NCI-H345 treated with DMSO at 0.1 percent for 48 hours (cell line): ENCODE measurements around the gene RPLP1.
A peak's percentile ranks its signal among the peaks of the same experiment; 100 is the strongest.

Experiments
- DNase-seq: peaks from one replicate; lab custom pipeline; 2025; ENCODE audit not compliant: unreplicated experiment; lab: John Stamatoyannopoulos, UW

Gene RPLP1

DNA sequence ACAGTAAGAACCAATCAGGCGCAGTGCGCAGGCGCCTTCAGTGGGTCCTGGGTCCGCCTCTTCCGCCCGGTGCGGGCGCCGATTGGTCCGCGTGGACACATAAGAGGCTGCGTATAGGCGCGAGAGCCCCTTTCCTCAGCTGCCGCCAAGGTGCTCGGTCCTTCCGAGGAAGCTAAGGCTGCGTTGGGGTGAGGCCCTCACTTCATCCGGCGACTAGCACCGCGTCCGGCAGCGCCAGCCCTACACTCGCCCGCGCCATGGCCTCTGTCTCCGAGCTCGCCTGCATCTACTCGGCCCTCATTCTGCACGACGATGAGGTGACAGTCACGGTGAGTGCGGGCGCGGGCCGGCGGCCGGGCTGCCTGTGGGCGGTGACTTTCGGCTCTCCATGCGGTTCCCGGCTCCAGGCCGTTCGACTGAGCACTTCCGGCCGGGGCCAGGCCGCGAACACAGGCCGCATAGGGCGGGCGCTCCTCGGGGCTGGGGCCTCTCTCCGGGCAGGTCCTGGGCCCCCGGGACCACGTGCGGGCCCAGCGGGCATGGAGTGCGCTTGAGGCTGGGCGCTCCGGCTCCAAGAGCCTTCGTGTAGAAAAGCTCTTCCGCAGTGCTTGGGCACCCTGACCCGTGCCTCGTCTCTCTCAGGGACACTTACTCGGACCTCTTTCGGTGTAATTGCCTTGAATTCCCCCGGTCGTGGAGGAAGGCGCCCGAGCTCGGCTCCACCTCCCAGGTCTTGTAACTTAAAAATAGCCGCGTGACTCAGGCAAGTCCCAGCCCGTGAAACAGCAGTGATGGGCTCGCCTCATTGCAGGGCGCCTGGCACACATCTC lies at the start of gene RPLP1:
Gene RPLP1, plus strand, starts transcription at position 127 of the 830 bp plus-strand sequence. Its CDS starts 131 bp downstream, at position 258.
- DNase-seq: peak; percentile 77

DNA sequence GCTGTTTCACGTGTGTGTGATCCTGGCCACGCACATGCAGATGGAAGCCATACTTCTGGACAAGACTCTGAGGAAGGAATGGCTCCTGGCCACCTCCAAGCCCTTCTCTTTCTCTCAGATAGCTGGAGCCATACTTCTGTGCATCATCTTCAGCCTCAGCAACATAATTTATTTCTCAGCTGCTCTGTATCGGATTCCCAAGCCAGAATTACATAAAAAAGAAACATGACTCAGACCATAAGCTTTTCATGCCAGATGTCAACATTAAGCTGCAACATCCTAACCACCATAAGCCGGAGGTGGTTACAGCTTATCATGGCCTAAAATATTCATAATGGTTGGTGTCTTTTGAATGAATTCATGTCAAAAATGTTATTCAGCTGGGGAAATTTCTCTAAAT lies 49.0 kb upstream of the RPLP1 start:
- no peak for DNase-seq

DNA sequence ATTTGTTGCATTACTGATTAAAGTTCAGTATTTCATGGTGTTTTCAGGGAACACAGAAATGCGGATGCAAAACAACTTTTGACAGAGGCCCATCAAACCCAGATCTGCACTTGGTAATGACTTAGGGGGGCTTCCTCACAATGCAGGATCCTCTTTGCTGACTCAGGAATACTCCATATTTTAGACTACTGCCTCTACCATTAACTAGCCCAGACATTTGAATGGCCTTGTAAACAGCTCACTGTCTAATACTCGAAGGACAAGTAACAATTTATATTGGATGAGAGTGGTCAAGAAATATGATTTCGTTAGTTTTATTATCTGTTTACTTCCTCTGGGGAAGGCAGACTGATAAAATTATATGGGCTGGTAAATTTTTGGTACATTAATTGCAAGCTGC lies 47.5 kb upstream of the RPLP1 start:
- DNase-seq: no peak

DNA sequence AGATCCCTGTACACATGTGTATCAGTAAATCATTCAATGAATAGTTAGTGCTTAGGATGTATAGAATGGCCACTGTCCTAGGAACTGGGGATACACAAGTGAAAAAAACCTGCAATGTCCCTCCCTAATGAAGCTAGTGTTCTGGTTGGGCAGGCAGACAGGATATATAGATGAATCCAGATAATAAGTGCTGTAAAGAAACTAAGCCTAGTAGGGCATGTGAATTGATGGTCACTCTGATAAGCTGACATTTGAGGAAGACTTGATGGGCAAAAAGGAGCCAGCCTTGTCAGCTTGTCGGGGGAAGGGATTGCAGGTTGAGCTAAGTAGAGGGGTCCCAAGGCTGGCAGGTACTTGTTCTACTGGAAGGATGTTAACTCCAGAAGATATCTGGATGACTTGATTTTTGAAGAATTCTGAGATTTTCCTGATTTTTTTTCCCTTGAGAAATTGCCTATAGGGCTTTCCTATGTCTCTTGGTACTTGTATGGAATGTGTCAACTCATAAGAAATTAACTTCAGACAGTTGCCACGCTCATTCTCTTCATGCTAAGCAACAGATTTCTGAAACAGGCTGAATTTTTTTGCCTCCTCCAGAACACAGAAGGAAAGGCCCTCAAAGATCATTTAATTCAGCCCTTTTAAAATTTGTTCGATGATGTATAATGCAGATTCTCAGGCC lies 44.8 kb upstream of the RPLP1 start:
- DNase-seq: no peak

DNA sequence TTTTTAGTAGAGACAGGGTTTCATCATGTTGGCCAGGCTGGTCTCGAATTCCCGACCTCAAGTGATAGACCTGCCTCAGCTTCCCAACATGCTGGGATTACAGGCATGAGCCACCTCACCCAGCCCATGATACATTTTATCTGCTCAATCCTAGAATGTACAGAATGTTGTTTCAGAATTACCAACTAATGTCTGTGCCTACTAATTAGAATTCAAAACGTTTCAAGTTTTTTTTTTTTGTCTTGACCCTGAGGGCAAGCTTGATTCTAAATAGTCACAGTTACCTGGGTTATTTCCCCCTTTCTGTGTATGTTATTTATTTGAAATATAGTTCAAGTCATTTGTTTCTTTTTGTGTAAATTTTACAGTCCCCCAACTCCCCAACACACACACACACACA lies 43.8 kb upstream of the RPLP1 start:
- DNase-seq: no peak

DNA sequence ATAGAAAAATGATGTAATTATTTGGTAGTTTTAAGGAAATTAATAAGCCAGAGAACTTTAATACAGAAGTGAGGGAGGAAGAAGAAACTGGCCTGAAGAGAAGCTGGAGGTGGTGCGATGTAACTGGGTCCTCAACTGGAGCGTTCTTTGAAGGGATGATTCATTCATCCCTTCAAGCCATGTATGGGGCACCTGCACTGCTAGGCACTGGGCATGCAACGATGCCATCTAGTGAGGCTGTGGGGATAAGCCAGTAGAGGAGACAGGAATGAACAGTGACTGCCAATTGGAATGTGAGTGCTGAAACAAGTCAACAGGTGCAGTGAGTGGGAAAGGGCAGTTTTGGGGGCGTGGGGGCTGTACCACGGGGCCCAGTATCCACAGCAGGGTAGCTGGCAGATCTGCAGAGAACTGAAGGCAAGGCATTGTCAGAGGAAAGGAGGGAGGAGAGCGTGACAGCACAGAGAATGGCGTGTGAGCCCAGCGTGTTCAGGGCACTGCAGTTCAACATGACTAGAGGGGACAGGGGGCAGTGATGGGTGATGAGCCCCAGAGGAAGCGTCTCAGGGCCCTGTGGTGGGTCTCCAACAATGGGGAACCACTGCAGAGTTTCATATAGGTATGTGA lies 42.3 kb upstream of the RPLP1 start:
- no peak for DNase-seq

DNA sequence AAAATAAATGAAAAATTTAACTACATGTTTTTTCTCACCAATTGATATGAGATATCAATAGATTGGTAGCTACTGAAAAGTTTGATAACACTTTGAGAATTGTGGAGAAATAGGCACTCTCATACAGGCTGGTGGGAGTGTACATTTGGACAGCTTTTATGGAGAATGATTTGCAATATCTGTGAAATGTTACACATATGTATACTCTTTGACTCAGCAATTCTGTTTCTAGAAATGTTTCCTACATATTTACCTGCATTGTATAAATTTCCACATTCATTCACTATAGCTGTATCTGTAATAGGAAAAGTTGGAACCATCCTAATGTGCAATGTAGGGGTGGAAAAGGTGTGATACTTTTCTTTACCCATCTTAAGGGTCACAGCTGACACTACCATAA lies 40.3 kb upstream of the RPLP1 start:
- no peak for DNase-seq

DNA sequence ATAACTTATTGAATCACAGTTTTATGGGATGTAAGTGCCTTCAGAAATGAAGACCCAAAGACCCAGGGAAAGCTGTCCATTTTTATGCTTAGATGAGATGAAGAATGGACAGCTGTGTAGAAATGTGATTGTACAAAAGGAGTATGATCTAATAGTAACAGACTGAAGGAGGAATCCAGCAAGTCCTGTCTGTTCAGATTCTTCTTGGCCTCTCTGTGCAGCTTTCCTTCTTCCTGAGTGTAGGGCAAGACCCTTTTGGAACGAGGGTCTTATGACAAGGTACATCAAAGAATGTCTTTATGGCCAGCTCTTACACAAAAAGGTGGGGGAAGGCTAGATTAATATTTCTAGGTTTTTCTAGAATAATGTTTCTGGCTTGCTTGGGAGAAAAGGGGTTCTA lies 39.9 kb upstream of the RPLP1 start:
- no peak for DNase-seq

DNA sequence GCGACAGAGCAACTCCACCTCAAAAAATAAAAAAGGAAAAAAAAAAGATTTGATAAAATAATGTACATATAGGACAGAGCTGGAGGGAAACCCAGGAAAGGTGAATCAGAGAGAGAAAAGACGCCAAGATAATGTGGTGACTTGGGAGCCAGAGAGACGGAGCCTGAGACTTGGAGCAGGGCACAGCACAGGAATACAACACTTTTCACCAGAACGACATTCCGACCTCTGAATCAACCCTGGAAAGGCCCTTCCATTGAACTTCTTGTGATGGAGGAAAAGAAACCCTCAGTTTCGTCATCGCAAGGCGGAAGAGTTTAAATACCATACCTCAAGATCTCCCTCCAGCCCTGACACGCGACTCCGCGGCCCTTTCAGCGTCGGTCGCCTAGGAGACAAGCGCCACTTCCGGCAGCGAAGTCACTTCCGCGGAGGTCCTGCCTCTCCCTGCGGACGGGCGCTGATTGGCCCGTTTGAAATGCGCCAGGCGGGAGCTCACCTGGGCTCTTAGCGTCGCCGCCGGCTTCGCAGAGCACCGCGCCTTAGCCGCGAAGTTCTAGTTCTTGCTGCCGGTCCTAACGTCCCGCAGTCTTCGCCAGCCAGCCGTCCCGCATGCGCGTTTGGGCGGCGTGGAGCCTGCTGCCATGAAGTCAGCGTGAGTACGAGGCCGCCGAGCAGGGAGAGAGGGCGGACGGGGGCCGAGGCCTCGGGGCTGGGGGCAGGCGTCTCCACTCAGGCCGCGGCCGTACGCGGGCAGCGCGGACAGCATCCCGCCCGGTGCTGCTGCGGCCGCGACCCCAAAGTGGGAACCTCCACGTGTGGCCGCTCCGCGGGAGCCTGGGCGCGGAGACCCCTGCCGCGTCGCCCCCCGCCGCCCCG lies 38.6 kb upstream of the RPLP1 start, which contains the start of gene KIF23:
Gene KIF23, plus strand, starts transcription at position 528 of the 879 bp plus-strand sequence. Its CDS starts 117 bp downstream, at position 645.
- peak; percentile 61 for DNase-seq

DNA sequence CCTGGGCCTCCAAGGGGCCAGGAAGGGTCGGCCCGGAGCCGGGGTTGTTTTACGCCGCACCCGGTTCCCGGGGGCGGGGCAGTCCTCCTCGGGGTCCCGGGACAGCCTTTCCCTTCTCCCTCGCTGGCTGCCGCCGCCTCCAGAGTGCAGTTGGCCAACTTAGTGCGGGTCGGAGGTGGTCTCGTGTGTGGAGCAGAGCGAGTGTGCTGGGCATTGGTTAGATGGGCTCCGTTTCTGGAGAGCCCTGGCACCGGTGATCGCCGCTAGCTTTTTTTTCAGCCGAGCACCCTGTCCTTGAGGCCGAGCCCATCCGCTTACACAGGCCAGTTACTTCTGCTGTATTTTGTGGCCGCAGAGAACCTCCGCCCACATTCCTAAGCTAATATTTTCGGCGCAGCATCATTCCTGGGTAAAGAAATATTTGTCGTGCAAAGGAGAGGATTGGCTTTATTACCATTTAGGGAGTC lies 37.9 kb upstream of the RPLP1 start:
- no peak for DNase-seq

DNA sequence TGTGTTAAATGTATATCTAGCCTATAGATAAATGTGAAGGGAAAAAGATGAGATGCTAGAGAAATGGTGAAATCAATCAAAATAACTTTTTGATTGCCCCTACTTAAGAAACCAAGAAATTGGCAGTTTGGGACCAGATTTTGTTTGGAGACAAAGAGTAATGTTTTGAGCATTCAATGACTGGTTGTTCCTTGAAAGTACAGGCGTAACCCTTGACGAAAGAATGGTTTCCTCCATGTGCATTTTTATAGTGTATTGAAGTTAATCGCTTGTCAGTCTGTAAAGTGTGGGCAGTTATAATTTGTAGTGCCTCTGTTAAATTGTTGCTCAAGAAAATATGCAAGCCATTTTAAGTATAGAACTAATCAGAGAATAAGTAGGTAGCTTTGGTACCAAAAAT lies 37.2 kb upstream of the RPLP1 start:
- no peak for DNase-seq

DNA sequence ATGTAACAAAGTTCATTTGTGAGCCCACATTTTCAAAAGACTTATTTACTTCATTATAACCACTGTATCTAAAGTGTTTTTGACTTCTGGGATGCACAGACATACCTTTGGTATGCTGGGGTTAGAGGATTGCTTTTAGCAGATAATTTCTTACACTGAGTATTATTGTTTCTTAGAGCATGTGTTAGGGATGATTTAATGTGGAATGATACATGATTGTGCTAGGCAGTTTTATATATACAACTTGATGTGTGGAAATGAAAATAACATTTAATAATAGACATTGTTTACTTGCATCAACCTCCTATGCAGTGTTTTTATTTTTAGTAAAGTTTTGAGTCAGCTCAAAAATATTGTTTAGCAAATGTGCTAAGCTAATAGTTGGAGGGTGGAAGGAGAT lies 35.0 kb upstream of the RPLP1 start:
- no peak for DNase-seq

DNA sequence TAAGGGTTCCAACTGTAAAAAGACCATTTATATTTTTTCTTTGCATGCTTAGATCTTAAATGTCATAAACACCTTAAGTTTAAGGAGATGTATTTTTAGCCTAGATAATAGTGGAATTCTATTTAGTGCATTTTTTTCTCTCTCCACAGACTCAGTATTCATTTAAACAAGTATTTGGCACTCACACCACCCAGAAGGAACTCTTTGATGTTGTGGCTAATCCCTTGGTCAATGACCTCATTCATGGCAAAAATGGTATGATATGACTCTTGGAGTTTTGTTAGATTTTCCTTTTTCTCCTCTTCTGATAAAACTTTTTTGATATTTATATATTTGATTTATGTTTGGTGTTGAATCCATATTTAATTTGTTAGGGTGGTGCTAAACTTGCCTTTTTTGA lies 31.1 kb upstream of the RPLP1 start:
- no peak for DNase-seq

DNA sequence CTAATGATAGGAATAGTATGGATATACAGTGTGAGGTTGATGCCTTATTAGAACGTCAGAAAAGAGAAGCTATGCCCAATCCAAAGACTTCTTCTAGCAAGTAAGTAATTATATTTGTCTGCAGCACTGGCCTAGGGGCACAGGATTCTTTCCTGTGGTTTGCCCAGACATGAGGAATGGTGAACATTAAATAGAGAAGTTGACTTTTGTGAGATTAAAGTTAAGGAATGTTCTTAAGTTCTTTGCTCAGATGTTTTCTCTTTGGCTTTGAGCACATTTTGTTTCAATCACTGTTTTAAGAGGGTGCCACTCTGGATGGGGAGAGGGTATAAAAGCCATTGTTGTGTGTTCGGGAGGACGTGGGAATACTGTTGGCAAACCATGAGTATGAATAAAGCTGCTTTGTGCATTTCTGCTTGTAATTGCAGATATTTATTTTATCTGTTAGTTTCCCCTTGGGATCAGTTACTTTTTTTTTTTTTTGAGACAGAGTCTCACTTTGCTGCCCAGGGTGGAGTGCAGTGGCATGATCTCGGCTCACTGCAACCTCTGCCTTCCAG lies 30.2 kb upstream of the RPLP1 start:
- no peak for DNase-seq

DNA sequence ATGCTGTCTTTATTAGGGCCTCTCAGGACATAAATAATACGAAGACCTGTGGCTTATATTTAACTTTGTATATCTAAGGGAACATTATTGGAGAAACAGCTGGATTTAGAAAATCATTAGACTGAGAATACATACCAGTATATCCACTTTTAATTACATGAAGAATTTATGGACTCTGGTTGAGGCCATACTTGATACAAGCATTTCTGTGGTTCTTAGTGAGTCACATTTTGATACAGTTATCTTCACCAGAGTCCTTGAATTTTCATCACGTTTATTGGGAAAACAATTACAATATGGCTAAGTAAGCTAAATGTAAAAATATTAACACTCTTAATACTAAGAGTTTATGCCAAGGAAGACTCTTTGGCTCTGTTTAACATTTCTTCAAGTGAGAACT lies 28.6 kb upstream of the RPLP1 start:
- DNase-seq: no peak

DNA sequence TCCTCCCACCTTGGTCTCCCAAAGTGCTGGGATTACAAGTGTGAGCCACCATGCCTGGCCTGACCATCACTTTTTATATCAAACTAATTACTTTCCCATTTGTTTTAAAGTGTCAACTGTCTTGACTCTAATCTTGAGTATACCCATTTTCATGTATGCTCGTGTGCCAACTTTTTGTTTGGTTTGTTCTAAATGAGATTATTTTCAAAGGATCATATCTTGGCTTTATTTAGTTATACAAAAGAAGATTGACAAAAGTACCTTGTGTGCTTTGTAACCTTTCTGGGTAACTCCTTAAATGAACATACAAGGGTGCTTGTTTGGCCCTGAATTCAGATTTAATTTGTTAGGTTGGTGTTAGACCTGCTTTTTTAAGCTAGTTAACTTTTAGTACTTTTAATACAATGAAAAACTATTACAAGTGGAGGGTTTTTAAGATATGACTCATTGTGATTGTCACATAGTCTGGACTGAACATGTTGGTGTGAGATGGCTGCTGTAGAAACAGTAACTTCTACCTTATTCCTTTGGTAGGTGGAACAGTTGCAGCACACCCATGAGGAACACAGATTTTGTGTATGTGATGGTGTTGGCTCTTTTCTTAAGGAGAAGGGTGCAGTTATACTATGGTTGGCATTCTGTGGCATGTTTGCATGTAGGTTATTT lies 27.7 kb upstream of the RPLP1 start:
- DNase-seq: no peak

DNA sequence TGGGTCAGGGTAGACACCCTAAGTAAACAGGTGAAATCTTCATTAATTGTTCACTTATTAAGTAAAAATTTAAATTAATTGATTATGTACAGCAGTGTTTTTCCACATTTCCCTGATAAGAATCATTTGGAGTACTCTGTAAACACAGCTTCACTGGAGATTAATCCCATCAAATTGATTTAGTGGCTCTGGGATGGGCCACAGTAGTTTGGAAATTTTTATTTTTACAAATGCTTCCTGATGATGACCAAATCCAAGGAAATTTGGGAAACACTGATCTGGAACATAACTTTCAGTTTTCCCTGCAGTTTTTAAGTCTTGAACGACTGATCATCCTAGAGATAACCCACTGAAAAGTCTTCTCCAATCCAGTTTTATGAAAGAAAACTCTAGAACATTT lies 18.8 kb upstream of the RPLP1 start:
- no peak for DNase-seq

DNA sequence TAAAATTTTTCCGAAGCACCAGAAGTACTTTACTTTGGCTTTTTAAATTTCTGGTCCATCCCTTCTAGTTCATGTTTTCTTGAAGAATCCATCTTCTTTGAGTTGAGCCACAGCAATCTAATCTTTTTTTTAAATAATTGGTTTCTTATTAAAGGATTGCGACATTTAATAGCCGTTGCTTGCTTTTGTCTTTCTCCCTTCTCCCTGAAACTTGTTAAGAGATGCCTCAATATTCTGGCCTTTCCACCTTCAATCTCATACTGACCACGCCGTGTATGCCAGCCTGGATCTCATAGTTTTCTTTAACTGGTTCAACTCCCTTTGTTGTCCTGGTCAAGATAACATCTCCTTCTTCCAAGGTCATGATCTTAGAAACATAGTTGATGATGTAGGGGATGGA lies 18.4 kb upstream of the RPLP1 start:
- DNase-seq: no peak

DNA sequence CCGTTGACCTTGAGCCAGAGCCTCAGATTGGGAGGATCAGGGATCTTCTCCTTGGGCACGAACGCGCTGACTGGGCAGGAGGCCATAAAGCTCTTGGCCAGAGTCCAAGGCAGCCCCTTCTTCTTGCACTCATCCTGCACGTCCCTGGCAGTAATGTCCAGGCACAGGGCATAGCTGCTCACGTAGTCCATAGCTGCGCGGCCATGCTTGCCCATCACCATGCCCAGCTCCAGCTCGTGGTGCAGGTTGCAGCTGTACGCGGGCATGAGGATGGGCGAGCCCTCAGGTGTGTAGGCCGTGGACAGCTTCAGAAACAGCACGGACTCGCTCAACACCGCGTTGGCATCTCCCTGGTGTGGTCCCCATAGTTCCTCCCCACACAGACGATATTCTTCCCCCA lies 17.9 kb upstream of the RPLP1 start:
- no peak for DNase-seq

DNA sequence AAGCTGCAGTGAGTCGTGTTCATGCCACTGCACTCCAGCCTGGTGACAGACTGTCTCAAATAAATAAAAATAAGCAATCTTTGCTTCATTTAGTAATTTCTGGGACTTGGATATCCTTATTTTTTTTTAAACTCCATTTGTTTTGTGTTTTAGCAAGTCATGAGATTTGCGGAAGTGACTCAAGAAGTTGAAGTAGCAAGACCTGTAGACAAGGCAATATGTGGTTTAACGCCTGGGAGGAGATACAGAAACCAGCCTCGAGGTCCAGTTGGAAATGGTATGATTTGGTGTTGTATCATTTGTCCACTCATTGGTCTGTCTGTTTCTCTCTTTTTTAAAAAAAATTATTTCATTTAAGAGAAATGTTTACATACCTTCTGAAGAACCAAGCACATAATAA lies 16.6 kb upstream of the RPLP1 start:
- DNase-seq: no peak
